Activated CD4-positive, alpha-beta memory T cell treated with anti-CD3 and anti-CD28 coated beads, Interleukin-2, amount 10 ng/mL, durations not matched to agents 7 days and 5 days (primary cell): ENCODE measurements around the gene RBM26. TPM values are rescaled to one million over a fixed set of nuclear protein-coding genes. Genes with fewer than 3 reads are reported as not detected.
"Not testable (repeated sequence)": the region's sequence is repeated elsewhere in the genome, so short reads cannot be mapped to it uniquely, and the experiment has no call there.

Experiments
- CTCF ChIA-PET: fragments of 350-600 bp; sonication (Branson Sonifier 250); formaldehyde crosslinking; loops from one replicate; lab custom pipeline; 2021; ENCODE audit warnings: antibody characterized with exemption, inconsistent platforms; lab: Charles Lee
- POLR2A ChIA-PET: fragments of 350-600 bp; sonication (Branson Sonifier 250); formaldehyde crosslinking; loops from one replicate; lab custom pipeline; 2021; ENCODE audit warnings: antibody characterized with exemption; lab: Charles Lee
- DNase-seq: peaks from one replicate; pipeline ENCODE4 v3.0.0-alpha.2; 2020
- H3K27ac Mint-ChIP-seq: one replicate; pipeline ENCODE4 v1.8.0; 2021; ENCODE audit warnings: mild to moderate bottlenecking, mixed read lengths
- H3K27me3 Mint-ChIP-seq: one replicate; pipeline ENCODE4 v1.8.0; 2021; ENCODE audit warnings: mixed read lengths
- H3K36me3 Mint-ChIP-seq: one replicate; pipeline ENCODE4 v1.8.0; 2021; ENCODE audit warnings: low read depth, mixed read lengths
- H3K4me1 Mint-ChIP-seq: one replicate; pipeline ENCODE4 v1.8.0; 2021; ENCODE audit warnings: mixed read lengths
- H3K4me3 Mint-ChIP-seq: one replicate; pipeline ENCODE4 v1.8.0; 2021; ENCODE audit warnings: mild to moderate bottlenecking, mixed read lengths
- H3K9me3 Mint-ChIP-seq: one replicate; pipeline ENCODE4 v1.8.0; 2021; ENCODE audit warnings: mixed read lengths
- total RNA-seq, 2 experiments: library from RNA; stranded (reverse); gene quantifications; one replicate each; pipeline ENCODE4 v1.2.3, GENCODE V29; 2021

RBM26 gene
- total RNA-seq, 2 experiments from 2014 or later, result 51.1 to 52.0 TPM

DNA sequence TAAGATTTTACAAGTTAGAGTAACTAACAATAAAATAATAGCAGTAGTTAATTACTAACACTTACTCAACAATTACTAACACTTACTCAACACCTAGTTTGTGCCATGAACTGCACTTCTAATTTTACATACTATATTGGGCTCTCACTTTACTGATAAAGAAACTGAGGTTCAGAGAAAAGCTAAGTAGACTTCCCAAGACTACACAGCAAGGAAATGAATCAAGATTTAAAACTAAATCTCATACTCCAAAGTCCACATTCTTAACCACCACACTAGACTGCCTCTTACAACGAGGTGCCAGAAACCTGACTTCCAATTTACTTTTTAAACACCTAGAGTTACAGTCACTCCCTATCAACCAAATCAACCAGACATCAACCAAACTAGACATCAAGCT lies 25.1 kb downstream of the RBM26 start:
- no peaks in the 10 kb centered on the region for H3K27me3 Mint-ChIP-seq
- DNase-seq, result no peak
- peaks cover 35% of the 10 kb centered on the region for H3K36me3 Mint-ChIP-seq
- no peaks in the 10 kb centered on the region for H3K9me3 Mint-ChIP-seq
- H3K4me1 Mint-ChIP-seq, result peaks cover 42% of the 10 kb centered on the region
- H3K4me3 Mint-ChIP-seq, result no peak overlapping the region
- ChIA-PET POLR2A (interaction anchor here (1.5 kb wide), 1 partner anchor 11 kb away, joined by 4 read pairs; no protein-coding TSS in a partner anchor), CTCF (interaction anchor here (0.7 to 5.4 kb wide), 2 partner anchors 11 to 162 kb away, joined by 3 to 29 read pairs; no protein-coding TSS in a partner anchor)
- H3K27ac Mint-ChIP-seq, result no peak overlapping the region

DNA sequence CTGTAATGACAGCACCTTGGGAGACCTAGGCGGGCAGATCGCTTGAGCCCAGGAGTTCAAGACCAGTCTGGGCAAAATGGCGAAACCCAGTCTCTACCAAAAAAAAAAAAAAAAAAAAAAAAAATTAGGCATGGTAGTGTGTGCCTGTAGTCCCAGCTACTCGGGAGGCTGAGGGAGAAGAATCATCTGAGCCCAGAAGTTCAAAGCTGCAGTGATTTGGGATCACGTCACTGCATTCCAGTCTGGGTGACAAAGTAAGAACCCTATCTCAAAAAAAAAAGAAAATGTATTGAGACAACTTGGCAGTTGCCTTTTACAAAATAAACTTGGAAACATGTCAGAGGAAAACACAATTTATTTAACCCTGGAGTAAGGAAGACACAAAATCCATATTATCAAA lies 26.8 kb downstream of the RBM26 start:
- H3K27ac Mint-ChIP-seq, result no peak overlapping the region
- H3K9me3 Mint-ChIP-seq, result no peaks in the 10 kb centered on the region
- CTCF ChIA-PET, result interaction anchor here (5.4 kb wide), 1 partner anchor 13 kb away, joined by 29 read pairs; no protein-coding TSS in a partner anchor
- no peaks in the 10 kb centered on the region for H3K27me3 Mint-ChIP-seq
- H3K4me3 Mint-ChIP-seq, result no peak overlapping the region
- DNase-seq, result no peak
- peaks cover 35% of the 10 kb centered on the region for H3K36me3 Mint-ChIP-seq
- POLR2A ChIA-PET, result no interaction called here
- peaks cover 35% of the 10 kb centered on the region for H3K4me1 Mint-ChIP-seq

DNA sequence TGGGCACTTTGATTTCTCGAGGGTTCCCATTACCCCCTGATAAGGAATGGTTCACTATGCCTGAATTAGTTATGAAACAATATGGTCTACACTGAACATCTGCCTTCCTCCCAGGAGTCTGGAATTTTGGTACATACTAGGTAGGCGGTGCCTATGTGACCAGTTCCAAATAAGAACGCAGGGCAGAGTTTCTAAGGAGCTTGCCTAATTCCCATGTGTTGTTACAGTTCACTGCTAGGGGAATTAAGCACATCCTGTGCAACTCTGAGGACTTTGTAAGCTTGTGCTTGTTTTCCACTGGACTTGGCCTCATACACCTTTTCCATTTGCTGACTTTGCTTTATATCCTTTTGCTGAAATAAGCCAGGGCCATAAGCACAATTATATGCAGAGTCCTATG lies 29.2 kb downstream of the RBM26 start:
- Mint-ChIP-seq H3K27ac (no peak overlapping the region), H3K9me3 (no peaks in the 10 kb centered on the region), H3K4me1 (peaks cover 16% of the 10 kb centered on the region), H3K27me3 (no peaks in the 10 kb centered on the region), H3K36me3 (peaks cover 33% of the 10 kb centered on the region), H3K4me3 (no peak overlapping the region)
- ChIA-PET CTCF (no interaction called here), POLR2A (no interaction called here)
- DNase-seq, result no peak

DNA sequence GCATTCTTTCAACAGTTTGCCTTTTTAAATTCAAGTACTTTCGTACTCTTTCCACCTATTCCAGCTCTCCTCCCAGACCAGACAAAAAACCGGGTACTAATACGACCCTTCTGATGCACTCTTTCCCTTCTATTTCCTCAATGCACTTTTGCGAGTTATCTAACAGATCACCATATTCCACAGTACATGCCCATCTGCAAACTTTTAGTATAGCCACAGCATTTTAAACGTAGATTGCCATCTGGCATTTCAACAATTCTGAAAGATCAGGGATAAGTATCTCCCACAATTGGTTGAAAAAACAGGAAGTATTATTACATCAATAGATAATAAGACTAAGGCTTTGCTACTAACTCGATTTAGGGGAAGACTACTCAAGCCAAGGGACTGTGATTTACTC lies 31.5 kb downstream of the RBM26 start:
- Mint-ChIP-seq H3K4me1 (peaks cover 5% of the 10 kb centered on the region), H3K9me3 (no peaks in the 10 kb centered on the region), H3K27me3 (no peaks in the 10 kb centered on the region), H3K4me3 (no peak overlapping the region), H3K36me3 (peaks cover 46% of the 10 kb centered on the region), H3K27ac (no peak overlapping the region)
- POLR2A ChIA-PET, result no interaction called here
- DNase-seq, result no peak
- CTCF ChIA-PET, result interaction anchor here (1.0 to 1.2 kb wide), 2 partner anchors 16 to 49 kb away, joined by 3 to 4 read pairs; no protein-coding TSS in a partner anchor

DNA sequence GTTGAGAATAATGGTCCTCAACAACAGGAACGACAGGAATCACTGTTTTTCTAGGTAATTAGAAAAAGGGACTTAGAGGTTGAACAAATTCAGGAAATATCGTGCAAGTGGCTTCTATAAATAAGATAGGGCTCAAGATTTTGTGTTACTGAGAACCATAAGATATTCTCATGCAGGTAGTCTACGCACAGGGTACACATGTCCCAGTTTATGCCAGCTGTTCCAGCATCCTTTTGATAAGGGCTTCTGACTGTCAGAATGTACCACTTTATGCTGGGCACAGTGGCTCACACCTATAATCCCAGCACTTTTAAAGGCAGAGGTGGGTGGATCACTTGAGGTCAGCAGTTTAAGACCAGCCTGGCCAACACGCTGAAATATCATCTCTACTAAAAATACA lies 32.1 kb downstream of the RBM26 start:
- peaks cover 49% of the 10 kb centered on the region for H3K36me3 Mint-ChIP-seq
- ChIA-PET POLR2A (no interaction called here), CTCF (interaction anchor here (1.0 to 1.2 kb wide), 2 partner anchors 17 to 49 kb away, joined by 3 to 4 read pairs; no protein-coding TSS in a partner anchor)
- no peaks in the 10 kb centered on the region for H3K27me3 Mint-ChIP-seq
- peaks cover 5% of the 10 kb centered on the region for H3K4me1 Mint-ChIP-seq
- no peak overlapping the region for H3K27ac Mint-ChIP-seq
- H3K9me3 Mint-ChIP-seq, result no peaks in the 10 kb centered on the region
- DNase-seq, result no peak
- no peak overlapping the region for H3K4me3 Mint-ChIP-seq

DNA sequence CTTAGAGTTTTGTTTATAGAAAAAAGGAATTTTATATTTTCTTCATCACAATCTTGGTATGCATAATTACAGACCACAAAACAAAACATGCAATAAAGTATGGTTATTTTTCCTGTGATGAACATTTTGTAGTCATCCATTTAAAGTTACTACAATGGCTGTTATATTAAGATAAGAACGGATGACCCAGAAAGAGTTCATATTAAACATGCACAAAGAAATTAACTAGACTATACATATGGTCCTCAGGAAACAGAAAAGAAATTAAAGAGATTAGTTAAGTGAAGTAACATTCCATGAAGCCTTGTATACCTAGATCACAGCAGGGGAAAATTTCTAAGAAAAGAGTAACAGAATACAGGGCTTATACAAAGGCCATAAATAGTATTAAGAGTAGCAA lies 36.8 kb downstream of the RBM26 start:
- ChIA-PET POLR2A (no interaction called here), CTCF (no interaction called here)
- Mint-ChIP-seq H3K4me3 (no peak overlapping the region), H3K36me3 (peaks cover 60% of the 10 kb centered on the region), H3K4me1 (no peaks in the 10 kb centered on the region), H3K9me3 (no peaks in the 10 kb centered on the region), H3K27ac (no peak overlapping the region), H3K27me3 (no peaks in the 10 kb centered on the region)
- no peak for DNase-seq

DNA sequence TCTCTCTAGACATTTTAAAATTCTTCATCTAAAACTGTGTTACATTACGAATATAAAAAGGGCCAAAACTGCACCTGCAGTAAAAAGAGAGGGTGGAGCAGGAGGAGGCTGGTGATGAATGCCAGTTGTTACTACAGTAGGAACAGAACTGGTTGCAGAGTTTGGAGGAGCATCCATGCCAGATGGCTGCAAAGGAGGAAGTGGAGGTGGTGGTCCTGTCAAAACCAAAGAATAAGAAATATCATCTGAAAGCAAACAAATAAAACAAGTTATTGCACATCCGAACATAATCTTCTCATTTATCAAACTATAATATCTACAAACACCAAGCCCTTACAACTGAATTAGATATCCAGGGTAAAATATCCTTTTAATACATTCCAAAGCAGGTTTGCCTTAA lies 40.1 kb downstream of the RBM26 start:
- Mint-ChIP-seq H3K36me3 (peaks cover 78% of the 10 kb centered on the region), H3K27me3 (no peaks in the 10 kb centered on the region), H3K27ac (no peak overlapping the region), H3K4me1 (peaks cover 6% of the 10 kb centered on the region), H3K4me3 (no peak overlapping the region), H3K9me3 (no peaks in the 10 kb centered on the region)
- ChIA-PET CTCF (no interaction called here), POLR2A (no interaction called here)
- no peak for DNase-seq

DNA sequence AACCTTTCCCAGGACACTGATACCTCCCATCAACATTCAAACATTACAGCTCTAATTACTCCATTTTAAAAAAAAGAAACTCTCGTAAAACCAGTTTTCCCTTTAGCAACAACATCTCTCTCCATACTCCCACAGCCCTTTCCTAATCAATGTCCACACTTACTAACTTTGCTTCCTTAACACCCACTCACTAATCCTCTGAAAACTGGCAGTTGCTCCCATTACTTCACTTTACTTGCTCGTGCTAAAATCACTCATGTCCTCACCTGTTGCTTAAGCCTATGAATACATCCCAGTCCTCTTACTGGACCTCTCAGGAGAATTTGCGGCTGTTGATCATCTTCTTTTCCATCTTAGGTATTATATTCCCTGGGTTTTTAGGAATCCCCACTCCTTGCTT lies 44.8 kb downstream of the RBM26 start:
- no peaks in the 10 kb centered on the region for H3K9me3 Mint-ChIP-seq
- ChIA-PET POLR2A (no interaction called here), CTCF (no interaction called here)
- H3K27me3 Mint-ChIP-seq, result no peaks in the 10 kb centered on the region
- H3K27ac Mint-ChIP-seq, result no peak overlapping the region
- peaks cover 70% of the 10 kb centered on the region for H3K36me3 Mint-ChIP-seq
- DNase-seq, result no peak
- H3K4me1 Mint-ChIP-seq, result peaks cover 8% of the 10 kb centered on the region
- no peak overlapping the region for H3K4me3 Mint-ChIP-seq

DNA sequence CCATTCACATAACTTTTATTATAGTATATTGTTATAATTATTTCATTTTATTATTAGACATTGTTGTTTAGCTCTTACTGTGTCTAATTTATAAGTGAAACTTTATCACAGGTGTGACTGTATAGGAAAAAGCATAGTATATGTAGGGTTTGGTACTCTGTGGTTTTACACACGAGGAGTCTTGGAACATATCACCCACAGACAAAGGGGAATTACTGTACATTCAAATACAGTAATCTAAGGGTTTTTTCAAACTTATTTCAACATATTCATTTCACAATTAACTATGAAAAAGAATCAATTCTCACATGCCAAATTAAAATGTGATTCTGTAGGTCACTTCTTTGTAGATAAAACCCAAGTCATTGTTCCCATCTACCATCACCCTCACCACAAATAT lies 46.0 kb downstream of the RBM26 start:
- Mint-ChIP-seq H3K27me3 (no peaks in the 10 kb centered on the region), H3K27ac (no peak overlapping the region), H3K4me3 (no peak overlapping the region), H3K4me1 (peaks cover 8% of the 10 kb centered on the region), H3K36me3 (peaks cover 70% of the 10 kb centered on the region), H3K9me3 (no peaks in the 10 kb centered on the region)
- ChIA-PET POLR2A (no interaction called here), CTCF (interaction anchor here (0.6 to 1.4 kb wide), 2 partner anchors 38 to 92 kb away, joined by 3 read pairs; no protein-coding TSS in a partner anchor)
- DNase-seq, result no peak

DNA sequence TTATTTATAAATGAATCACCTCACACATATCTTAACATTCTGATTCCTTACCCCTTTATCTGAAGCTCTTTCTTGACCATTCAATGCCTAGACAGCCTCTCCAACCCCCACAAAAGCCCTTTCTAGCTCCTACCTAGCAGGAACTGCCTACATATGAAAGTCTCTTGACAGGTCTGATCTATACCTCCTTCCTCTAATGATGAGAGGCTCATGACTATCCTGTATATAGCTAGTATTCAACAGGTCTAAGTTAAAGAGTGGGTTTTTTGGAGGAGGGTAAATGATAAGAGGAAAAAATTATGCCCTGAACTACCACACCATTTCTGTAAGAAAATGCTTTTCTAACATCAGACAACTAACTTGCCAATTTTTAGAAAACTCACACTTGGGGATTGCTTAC lies 47.0 kb downstream of the RBM26 start:
- Mint-ChIP-seq H3K4me1 (peaks cover 8% of the 10 kb centered on the region), H3K4me3 (no peak overlapping the region), H3K27ac (no peak overlapping the region), H3K9me3 (no peaks in the 10 kb centered on the region), H3K27me3 (no peaks in the 10 kb centered on the region), H3K36me3 (peaks cover 69% of the 10 kb centered on the region)
- no peak for DNase-seq
- ChIA-PET POLR2A (no interaction called here), CTCF (interaction anchor here (1.4 to 1.5 kb wide), 2 partner anchors 33 to 93 kb away, joined by 3 to 4 read pairs; no protein-coding TSS in a partner anchor)

DNA sequence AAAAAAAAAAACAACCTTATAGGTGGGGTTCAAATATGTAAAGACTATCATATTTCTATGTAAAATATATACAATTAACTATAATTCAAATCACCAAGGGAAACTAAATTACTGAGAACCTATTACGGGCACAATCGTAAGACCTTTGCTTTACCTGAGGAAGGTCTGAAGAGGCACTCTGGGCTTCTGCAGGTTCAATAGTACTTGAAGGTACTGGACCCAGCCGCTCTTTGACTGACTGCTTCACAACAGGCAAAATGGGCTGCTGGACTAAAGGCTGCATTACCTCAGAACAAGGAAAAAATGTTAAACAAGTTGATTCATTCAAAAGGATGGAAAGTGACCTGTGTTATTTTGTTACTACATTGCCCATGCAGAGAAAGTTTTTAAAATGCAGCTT lies 51.8 kb downstream of the RBM26 start:
- Mint-ChIP-seq H3K36me3 (peaks cover 62% of the 10 kb centered on the region), H3K9me3 (no peaks in the 10 kb centered on the region), H3K27ac (no peak overlapping the region), H3K4me3 (no peak overlapping the region), H3K4me1 (no peaks in the 10 kb centered on the region), H3K27me3 (no peaks in the 10 kb centered on the region)
- POLR2A ChIA-PET, result no interaction called here
- CTCF ChIA-PET, result interaction anchor here (1.7 kb wide), 1 partner anchor 37 kb away, joined by 5 read pairs; no protein-coding TSS in a partner anchor
- no peak for DNase-seq

DNA sequence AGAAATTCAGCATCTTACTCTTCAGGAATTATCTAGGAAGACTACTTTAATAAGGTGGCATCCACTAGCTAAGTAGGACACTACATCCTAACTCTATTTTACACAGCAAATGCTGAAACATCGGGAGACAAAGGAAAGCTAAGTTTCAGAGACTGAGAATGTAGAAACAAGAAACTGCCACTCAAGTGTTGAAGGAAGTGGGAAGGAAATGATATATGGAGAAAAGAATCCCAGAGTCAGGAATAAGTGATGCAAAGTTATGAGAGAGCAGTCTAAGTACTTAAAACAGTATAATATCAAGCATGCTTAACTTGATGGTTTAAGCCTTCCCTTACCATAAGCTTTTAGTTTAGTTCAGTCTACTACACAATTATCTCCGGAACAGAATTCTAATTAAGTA lies 52.4 kb downstream of the RBM26 start:
- DNase-seq, result no peak
- no peaks in the 10 kb centered on the region for H3K27me3 Mint-ChIP-seq
- CTCF ChIA-PET, result interaction anchor here (1.7 kb wide), 1 partner anchor 38 kb away, joined by 5 read pairs; no protein-coding TSS in a partner anchor
- H3K4me3 Mint-ChIP-seq, result no peak overlapping the region
- peaks cover 58% of the 10 kb centered on the region for H3K36me3 Mint-ChIP-seq
- POLR2A ChIA-PET, result no interaction called here
- no peak overlapping the region for H3K27ac Mint-ChIP-seq
- no peaks in the 10 kb centered on the region for H3K4me1 Mint-ChIP-seq
- H3K9me3 Mint-ChIP-seq, result no peaks in the 10 kb centered on the region

DNA sequence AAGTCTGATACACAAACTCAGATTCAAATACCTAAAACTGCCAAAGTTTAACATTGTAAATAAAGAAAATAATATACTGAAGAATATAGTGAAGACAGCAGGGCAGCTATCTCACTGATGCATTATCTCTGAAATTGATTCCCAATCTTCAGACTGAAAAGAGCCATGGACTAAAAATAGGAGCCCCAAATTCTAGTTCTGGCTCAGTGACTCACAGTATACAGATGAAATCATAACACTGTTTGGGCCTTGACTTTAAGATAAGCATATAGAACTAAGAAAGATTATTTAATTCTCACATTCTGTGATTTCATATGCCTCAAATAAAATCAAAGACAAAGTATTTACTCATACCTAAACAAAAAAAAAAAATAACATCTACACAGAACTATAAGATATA lies 53.9 kb downstream of the RBM26 start:
- H3K36me3 Mint-ChIP-seq, result peaks cover 56% of the 10 kb centered on the region
- no peak for DNase-seq

DNA sequence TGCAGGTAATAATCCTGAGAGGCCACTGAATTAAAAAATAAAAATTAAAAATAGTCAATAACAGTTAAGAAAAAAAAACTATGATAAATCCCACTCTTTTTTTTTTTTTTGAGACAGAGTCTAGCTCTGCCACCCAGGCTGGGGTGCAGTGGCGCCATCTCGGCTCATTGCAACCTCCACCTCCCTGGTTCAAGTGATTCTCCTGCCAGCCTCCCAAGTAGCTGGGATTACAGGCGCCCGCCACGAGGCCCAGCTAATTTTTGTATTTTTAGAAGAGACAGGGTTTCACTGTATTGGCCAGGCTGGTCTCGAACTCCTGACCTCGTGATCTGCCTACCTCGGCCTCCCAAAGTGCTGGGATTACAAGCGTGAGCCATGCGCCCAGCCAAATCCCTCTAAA lies 56.4 kb downstream of the RBM26 start:
- H3K4me3 Mint-ChIP-seq, H3K27me3 Mint-ChIP-seq, H3K9me3 Mint-ChIP-seq, POLR2A ChIA-PET, H3K27ac Mint-ChIP-seq, H3K4me1 Mint-ChIP-seq, DNase-seq: not testable (repeated sequence)
- CTCF ChIA-PET, result interaction anchor here (1.6 to 2.4 kb wide), 2 partner anchors 42 to 43 kb away, joined by 5 read pairs; no protein-coding TSS in a partner anchor
- H3K36me3 Mint-ChIP-seq, result peaks cover 46% of the 10 kb centered on the region

More for the DNA sequence above, 53.9 kb downstream of the RBM26 start:
- no peak overlapping the region for H3K27ac Mint-ChIP-seq
- CTCF ChIA-PET, result no interaction called here
- no peaks in the 10 kb centered on the region for H3K27me3 Mint-ChIP-seq
- H3K4me3 Mint-ChIP-seq, result no peak overlapping the region
- POLR2A ChIA-PET, result no interaction called here
- H3K9me3 Mint-ChIP-seq, result no peaks in the 10 kb centered on the region
- H3K4me1 Mint-ChIP-seq, result peaks cover 4% of the 10 kb centered on the region
